ENCODE data around the gene NAV3.

DNA sequence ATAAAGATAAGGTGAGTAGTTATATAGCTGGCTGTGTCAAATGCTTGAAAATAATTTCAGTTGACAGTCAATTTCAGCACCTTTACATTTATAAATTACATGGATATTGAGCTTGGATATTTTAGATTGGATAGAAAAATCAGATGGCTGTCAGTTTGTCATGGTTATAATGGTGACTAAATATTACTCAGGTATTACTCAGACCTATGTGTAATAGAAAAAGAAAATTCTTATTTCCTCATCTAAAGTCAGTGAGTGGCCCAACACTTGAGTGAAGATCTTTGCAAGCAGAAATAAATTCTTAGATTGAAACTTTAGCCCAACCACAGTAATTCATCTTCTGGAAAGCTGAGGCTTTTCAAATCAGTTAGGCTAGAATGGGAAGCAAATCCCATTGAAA lies 354.4 kb downstream of the NAV3 start:
- TF ChIP-seq POLR2A (IDR thresholded peaks at IDR 0.05) (no peak), POLR2AphosphoS5 (IDR thresholded peaks at IDR 0.05) (no peak)
